ENCODE results near the gene HSPBP1. TPM values are rescaled to one million over a fixed set of nuclear protein-coding genes. Genes with fewer than 3 reads are reported as not detected.

The HSPBP1 gene
- total and polyA plus RNA-seq, 9 of the 15 experiments (the other 6 are each of a cell fraction or from before 2014, with no cell fraction given) = 0.83 to 81.3 (median 21.8) TPM

- peak; percentile 81 for TF ChIP-seq ZBTB33 (CRISPR knock-in tag; IDR thresholded peaks at IDR 0.05)
- no peak; the same call in 1 of the 2 replicates for TF ChIP-seq CHD2 (IDR thresholded peaks at IDR 0.05; ENCODE audit: low read depth, low read length)
- TF ChIP-seq NBN (IDR thresholded peaks at IDR 0.05; ENCODE audit: low read depth) = peak; percentile 85
- peak; percentile 98 for TF ChIP-seq FOXM1 (IDR thresholded peaks at IDR 0.05; ENCODE audit: low read depth)
- TF ChIP-seq FOXM1 (CRISPR knock-in tag; IDR thresholded peaks at IDR 0.05; ENCODE audit: low read depth) = no peak
- TF ChIP-seq EWSR1 (IDR thresholded peaks at IDR 0.05; ENCODE audit: borderline replicate concordance, low read depth, partially characterized antibody) = no peak
- no peak for TF ChIP-seq GTF3C2 (IDR thresholded peaks at IDR 0.05; ENCODE audit: borderline replicate concordance, extremely low read depth, insufficient read length)
- no peak for TF ChIP-seq MBD1 (CRISPR knock-in tag; IDR thresholded peaks at IDR 0.05)
- peak; percentile 5 for TF ChIP-seq ETS2 (tag; IDR thresholded peaks at IDR 0.05; ENCODE audit: borderline replicate concordance, poor library complexity, severe bottlenecking)
- no peak for TF ChIP-seq ZNF507 (tag; conservative IDR thresholded peaks at IDR 0.05)
- TF ChIP-seq ZNF253 (CRISPR knock-in tag; conservative IDR thresholded peaks at IDR 0.05) = no peak
- TF ChIP-seq NONO (IDR thresholded peaks at IDR 0.05; ENCODE audit: low read depth in 2 of 2, low read length in 1 of 2) = peak in 1 of 2 experiments; percentile 89; a peak in 2 of 4 replicates
- TF ChIP-seq HBP1 (CRISPR knock-in tag; IDR thresholded peaks at IDR 0.05) = peak; percentile 62; the same call in 1 of the 2 replicates
- no peak for TF ChIP-seq E2F8 (IDR thresholded peaks at IDR 0.05; ENCODE audit: low read depth, partially characterized antibody)
Observed at GRCh38 chr19:55216461-55217198, 63.3 kb downstream of the HSPBP1 start (continued).
